NCI-H2171 (cell line): ENCODE measurements around the gene BIRC5.
"Not testable (repeated sequence)": the region's sequence is repeated elsewhere in the genome, so short reads cannot be mapped to it uniquely, and the experiment has no call there.

Experiments used
- DNase-seq: peaks from one replicate; lab custom pipeline; 2025; lab: John Stamatoyannopoulos, UW

The BIRC5 gene

GRCh38 chr17:78225088-78225865, 11.2 kb downstream of the BIRC5 start:
- no peak for DNase-seq

- no peak for DNase-seq
Observed at GRCh38 chr17:78226055-78226758, 12.2 kb downstream of the BIRC5 start.

- no peak for DNase-seq
Observed at GRCh38 chr17:78226759-78227454, 12.9 kb downstream of the BIRC5 start.

- peak; percentile 88 for DNase-seq
Observed at GRCh38 chr17:78227455-78227916, 13.4 kb downstream of the BIRC5 start.

GRCh38 chr17:78228176-78228575, 14.1 kb downstream of the BIRC5 start:
- DNase-seq = no peak

GRCh38 chr17:78230252-78230962, 16.4 kb downstream of the BIRC5 start:
- DNase-seq = no peak

- no peak for DNase-seq
Observed at GRCh38 chr17:78230996-78231935, 17.2 kb downstream of the BIRC5 start, which contains the start of gene TMEM235. TMEM235 (plus strand) TSS chr17:78231631; CDS start chr17:78232024, 393 bp downstream.

GRCh38 chr17:78231991-78232858, 18.2 kb downstream of the BIRC5 start:
- DNase-seq = no peak

- no peak for DNase-seq
Observed at GRCh38 chr17:78232859-78233173, 18.8 kb downstream of the BIRC5 start.

- no peak for DNase-seq
Observed at GRCh38 chr17:78233678-78234077, 19.6 kb downstream of the BIRC5 start.

GRCh38 chr17:78234261-78234865, 20.3 kb downstream of the BIRC5 start:
- no peak for DNase-seq

- not testable (repeated sequence) for DNase-seq
Observed at GRCh38 chr17:78235022-78235421, 21.0 kb downstream of the BIRC5 start.

GRCh38 chr17:78235885-78236284, 21.8 kb downstream of the BIRC5 start:
- no peak for DNase-seq

GRCh38 chr17:78236362-78237127, 22.5 kb downstream of the BIRC5 start:
- no peak for DNase-seq

GRCh38 chr17:78237401-78238012, 23.5 kb downstream of the BIRC5 start:
- DNase-seq = no peak

GRCh38 chr17:78238823-78239488, 24.9 kb downstream of the BIRC5 start:
- no peak for DNase-seq

GRCh38 chr17:78239489-78239931, 25.5 kb downstream of the BIRC5 start:
- no peak for DNase-seq
